Renal cortical epithelial cell (primary cell): Measurements from ENCODE around the gene ARMC8. TPM values are rescaled to one million over a fixed set of nuclear protein-coding genes. Genes with fewer than 3 reads are reported as not detected.

Source experiments
- DNase-seq: peaks from one replicate; pipeline ENCODE4 v3.0.0-alpha.2; 2011; ENCODE audit warnings: low read depth
- total RNA-seq: library from RNA; depleted of rRNA; stranded (reverse); fragments of >200 nt; gene quantifications from 2 replicates; pipeline ENCODE4 v1.2.3, GENCODE V29; 2014

ARMC8 gene
- total RNA-seq, 1 donor from 2014 or later, result 86.4 TPM

- no peak for DNase-seq
These were observed 12.8 kb downstream of the ARMC8 start for GRCh38 chr3:138199851-138200250.

- no peak for DNase-seq
These were observed 13.3 kb downstream of the ARMC8 start for GRCh38 chr3:138200424-138200823.

- DNase-seq, result no peak
These were observed 16.0 kb downstream of the ARMC8 start for GRCh38 chr3:138202945-138203701.

- no peak for DNase-seq
These were observed 16.8 kb downstream of the ARMC8 start for GRCh38 chr3:138203938-138204337.

- DNase-seq, result no peak
These were observed 18.4 kb downstream of the ARMC8 start for GRCh38 chr3:138205527-138205926.

GRCh38 chr3:138206196-138206595 is 19.1 kb downstream of the ARMC8 start:
- no peak for DNase-seq

- no peak for DNase-seq
These were observed 23.4 kb downstream of the ARMC8 start for GRCh38 chr3:138210528-138210927.

- no peak for DNase-seq
These were observed 26.4 kb downstream of the ARMC8 start for GRCh38 chr3:138213398-138214085.

GRCh38 chr3:138219255-138219654 is 32.2 kb downstream of the ARMC8 start:
- DNase-seq, result no peak

- DNase-seq, result no peak
These were observed 33.1 kb downstream of the ARMC8 start for GRCh38 chr3:138220242-138220641.

GRCh38 chr3:138220788-138221187 is 33.7 kb downstream of the ARMC8 start:
- no peak for DNase-seq

- DNase-seq, result no peak
These were observed 35.2 kb downstream of the ARMC8 start for GRCh38 chr3:138222131-138222941.

GRCh38 chr3:138222942-138223287 is 35.8 kb downstream of the ARMC8 start:
- no peak for DNase-seq

GRCh38 chr3:138227650-138228049 is 40.5 kb downstream of the ARMC8 start:
- no peak for DNase-seq

GRCh38 chr3:138230525-138230924 is 43.4 kb downstream of the ARMC8 start:
- no peak for DNase-seq

GRCh38 chr3:138232705-138233364 is 45.7 kb downstream of the ARMC8 start:
- no peak for DNase-seq

- DNase-seq, result peak; percentile 35
These were observed 47.5 kb downstream of the ARMC8 start for GRCh38 chr3:138234401-138235179.

GRCh38 chr3:138238711-138239110 is 51.6 kb downstream of the ARMC8 start:
- DNase-seq, result no peak

GRCh38 chr3:138241061-138241460 is 54.0 kb downstream of the ARMC8 start:
- DNase-seq, result no peak

- DNase-seq, result no peak
These were observed 54.6 kb downstream of the ARMC8 start for GRCh38 chr3:138241676-138242075.

- DNase-seq, result peak; percentile 22
These were observed 55.4 kb downstream of the ARMC8 start for GRCh38 chr3:138242466-138242865.
